Common myeloid progenitor, CD34-positive (primary cell): ENCODE data around the gene SYS1.

Experiments
- CTCF ChIA-PET: fragments of 350-600 bp; sonication (Branson Sonifier 250); formaldehyde crosslinking; loops from one replicate; lab custom pipeline; 2021; ENCODE audit warnings: antibody characterized with exemption; lab: Charles Lee
- POLR2A ChIA-PET: fragments of 350-600 bp; sonication (Branson Sonifier 250); formaldehyde crosslinking; loops from one replicate; lab custom pipeline; 2021; ENCODE audit warnings: antibody characterized with exemption; lab: Charles Lee
- DNase-seq, 3 donors: peaks; one replicate each; pipeline versions ENCODE4 v3.0.0 to v3.0.0-alpha.2; 2013
- H3K27ac ChIP-seq, 2 experiments: 1 replicate in 1 of 2; 2 replicates in 1 of 2; pipeline ENCODE4 v1.7.0; 2013; ENCODE audit warnings: inconsistent platforms in 2 of 2, low read length in 2 of 2, mild to moderate bottlenecking in 2 of 2, low read depth in 1 of 2, moderate library complexity in 1 of 2; ENCODE audit not compliant: severe bottlenecking in 2 of 2, insufficient read depth in 1 of 2, poor library complexity in 1 of 2
- H3K27me3 ChIP-seq, 5 experiments: replicated peaks in 2 of 5; 1 replicate in 3 of 5; 2 replicates in 2 of 5; pipeline versions ENCODE4 v1.6.1 to v1.7.0; 2013; ENCODE audit warnings: low read length in 4 of 5, mild to moderate bottlenecking in 2 of 5, moderate library complexity in 2 of 5, inconsistent platforms in 1 of 5; ENCODE audit not compliant: insufficient read depth in 5 of 5, control insufficient read depth in 4 of 5
- H3K36me3 ChIP-seq, 4 experiments: 1 replicate in 2 of 4; 2 replicates in 2 of 4; pipeline versions ENCODE4 v1.6.1 to v1.7.0; 2013; ENCODE audit warnings: low read length in 3 of 4, control low read depth in 1 of 4, mild to moderate bottlenecking in 1 of 4; ENCODE audit not compliant: control insufficient read depth in 4 of 4, insufficient read depth in 4 of 4
- H3K4me1 ChIP-seq, 4 experiments: 1 replicate in 3 of 4; 2 replicates in 1 of 4; pipeline versions ENCODE4 v1.6.1 to v1.7.1; 2013; ENCODE audit warnings: low read length in 3 of 4, mild to moderate bottlenecking in 3 of 4, control low read depth in 1 of 4, inconsistent platforms in 1 of 4, moderate library complexity in 1 of 4; ENCODE audit not compliant: control insufficient read depth in 4 of 4, insufficient read depth in 4 of 4; ENCODE audit errors: control extremely low read depth in 1 of 4
- H3K4me3 ChIP-seq, 7 experiments: 1 replicate in 4 of 7; 2 replicates in 3 of 7; pipeline versions ENCODE4 v1.5.1 to v1.7.0; 2013; ENCODE audit warnings: mild to moderate bottlenecking in 7 of 7, low read length in 6 of 7, moderate library complexity in 6 of 7, inconsistent platforms in 2 of 7, low read depth in 2 of 7, control low read depth in 1 of 7; ENCODE audit not compliant: insufficient read depth in 4 of 7, control insufficient read depth in 1 of 7; ENCODE audit errors: extremely low read depth in 1 of 7
- H3K9me3 ChIP-seq, 5 experiments: 1 replicate in 4 of 5; 2 replicates in 1 of 5; pipeline versions ENCODE4 v1.6.1 to v1.7.1; 2013; ENCODE audit warnings: low read length in 4 of 5, mild to moderate bottlenecking in 2 of 5, inconsistent platforms in 1 of 5, low read depth in 1 of 5, moderate library complexity in 1 of 5; ENCODE audit not compliant: control insufficient read depth in 4 of 5, insufficient read depth in 2 of 5; ENCODE audit errors: control extremely low read depth in 1 of 5
- WGBS: methylation state at CpG from one replicate; pipeline ENCODE4 v1.1.5; 2013; ENCODE audit not compliant: insufficient coverage; 5-methylcytosine and 5-hydroxymethylcytosine counted together

SYS1 gene

DNA sequence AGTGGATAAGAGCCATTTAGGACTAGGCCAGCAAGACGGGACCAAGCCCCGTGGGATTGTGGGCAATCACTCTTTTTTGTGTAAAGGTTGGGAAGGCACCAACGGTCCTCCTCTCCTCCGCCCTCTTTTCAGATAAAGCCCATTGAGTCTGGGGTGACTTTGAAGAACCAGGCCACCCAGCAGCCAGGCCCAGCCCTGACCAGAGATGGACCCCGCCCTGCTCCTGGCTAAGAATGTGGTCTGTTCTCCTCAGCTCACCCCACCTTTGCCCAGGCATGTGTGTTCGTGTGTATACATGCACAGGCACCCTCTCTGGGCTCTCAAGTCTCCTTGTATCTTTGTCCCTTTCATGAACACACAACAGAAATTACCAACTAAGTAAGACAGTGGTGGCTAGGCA lies 23.9 kb upstream of the SYS1 start:
- DNase-seq, result no peak
- no peak overlapping the region for H3K4me3 ChIP-seq
- H3K9me3 ChIP-seq, result no peaks in the 10 kb centered on the region
- WGBS, result 94% methylated on average over 5 of the region's 6 CpGs
- CTCF ChIA-PET, result interaction anchor here (0.9 to 1.5 kb wide), 3 partner anchors 32 to 98 kb away, joined by 3 to 5 read pairs (median 3); no protein-coding TSS in a partner anchor
- H3K4me1 ChIP-seq, result peaks cover 0 to 14% (median 3%) of the 10 kb centered on the region in 4 experiments
- peaks cover 0 to 2% (median 0%) of the 10 kb centered on the region in 4 experiments for H3K36me3 ChIP-seq
- no peak overlapping the region for H3K27ac ChIP-seq
- POLR2A ChIA-PET, result interaction anchor here (0.6 kb wide), 1 partner anchor 555 kb away, joined by 3 read pairs; no protein-coding TSS in a partner anchor
- no peaks in the 10 kb centered on the region for H3K27me3 ChIP-seq

DNA sequence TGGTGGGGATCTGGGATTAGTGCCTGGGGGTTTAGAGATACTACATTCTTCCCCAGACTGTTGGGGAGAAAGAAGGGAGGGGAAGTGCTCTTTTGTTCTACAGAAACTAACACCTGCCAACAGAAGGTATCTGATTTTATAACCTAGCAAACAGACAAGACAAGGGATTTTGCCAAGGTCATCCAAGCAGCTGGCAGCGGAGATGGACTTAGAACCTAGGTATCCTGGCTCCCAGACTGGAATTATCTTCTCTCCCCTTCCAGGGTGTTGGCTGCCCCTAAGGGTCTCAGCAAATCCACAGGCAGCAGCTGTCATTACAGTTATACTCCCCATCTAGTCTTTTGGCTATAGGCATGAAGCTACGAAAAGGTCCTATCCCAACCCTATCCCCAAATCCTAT lies 23.2 kb upstream of the SYS1 start:
- no peak for DNase-seq
- Histone ChIP-seq H3K4me3 (no peak overlapping the region), H3K4me1 (peaks cover 0 to 20% (median 6%) of the 10 kb centered on the region in 4 experiments), H3K9me3 (no peaks in the 10 kb centered on the region), H3K36me3 (peaks cover 0 to 2% (median 0%) of the 10 kb centered on the region in 4 experiments), H3K27me3 (no peaks in the 10 kb centered on the region), H3K27ac (no peak overlapping the region)
- ChIA-PET POLR2A (no interaction called here), CTCF (interaction anchor here (1.0 to 1.5 kb wide), 3 partner anchors 22 to 97 kb away, joined by 3 to 5 read pairs (median 3); no protein-coding TSS in a partner anchor)
- 100% methylated on average over 2 of the region's 2 CpGs for WGBS

DNA sequence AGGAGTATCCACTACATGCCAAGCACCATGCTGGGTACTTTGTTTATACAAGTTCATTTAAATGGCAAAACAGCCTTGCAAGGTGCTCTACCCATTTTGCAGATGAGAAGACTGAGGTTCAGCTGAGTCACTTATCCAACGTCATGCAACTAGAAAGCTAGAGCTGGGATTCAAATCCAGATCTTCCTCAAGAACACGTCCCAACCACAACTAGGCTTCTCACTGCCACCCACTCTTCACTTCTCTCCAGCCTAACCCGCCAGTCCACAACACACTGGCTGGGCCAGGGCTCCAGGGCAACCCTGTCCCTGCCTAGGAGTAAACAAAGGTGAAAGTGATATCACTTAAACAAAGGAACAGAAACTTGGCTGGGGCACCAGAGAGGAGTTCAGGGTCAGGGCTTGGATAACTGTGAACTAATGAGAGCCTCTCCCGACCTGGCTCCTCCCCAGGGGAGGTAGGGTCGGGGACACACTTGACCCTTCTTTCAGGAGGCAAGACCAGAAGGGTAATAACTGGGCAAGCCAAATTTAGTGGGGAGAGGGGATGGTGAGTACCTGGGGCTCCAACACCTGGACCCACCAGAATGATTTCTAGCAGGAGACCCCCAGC lies 22.6 kb upstream of the SYS1 start:
- POLR2A ChIA-PET, result no interaction called here
- CTCF ChIA-PET, result interaction anchor here (1.0 to 2.3 kb wide), 4 partner anchors 19 to 97 kb away, joined by 3 to 6 read pairs (median 4); no protein-coding TSS in a partner anchor
- Histone ChIP-seq H3K4me3 (no peak overlapping the region), H3K4me1 (peaks cover 0 to 20% (median 8%) of the 10 kb centered on the region in 4 experiments), H3K9me3 (no peaks in the 10 kb centered on the region), H3K36me3 (peaks cover 0 to 2% (median 0%) of the 10 kb centered on the region in 4 experiments), H3K27ac (no peak overlapping the region), H3K27me3 (no peaks in the 10 kb centered on the region)
- DNase-seq, result no peak
- 100% methylated on average over 3 of the region's 5 CpGs for WGBS

DNA sequence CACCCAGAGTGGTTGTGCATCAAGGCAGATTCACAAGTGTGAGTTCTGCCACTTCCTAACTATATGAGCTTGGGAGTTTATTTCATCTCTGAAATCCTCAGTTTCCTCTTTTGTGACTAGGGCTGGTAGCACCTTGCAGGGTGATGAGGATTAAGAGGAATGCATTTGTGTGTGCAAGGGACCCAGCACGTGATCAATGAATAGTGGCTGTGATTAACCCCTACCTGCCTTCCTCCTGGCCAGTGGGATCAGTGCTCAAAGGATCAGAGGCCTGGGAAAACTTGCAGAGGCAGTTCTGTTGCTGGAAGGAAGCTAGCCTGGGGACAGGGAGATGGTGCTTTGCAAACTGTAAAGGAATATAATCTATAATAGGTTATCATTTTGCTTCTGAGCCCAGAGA lies 22.0 kb upstream of the SYS1 start:
- Histone ChIP-seq H3K4me3 (no peak overlapping the region), H3K9me3 (no peaks in the 10 kb centered on the region), H3K36me3 (peaks cover 0 to 2% (median 0%) of the 10 kb centered on the region in 4 experiments), H3K27ac (no peak overlapping the region), H3K27me3 (no peaks in the 10 kb centered on the region), H3K4me1 (peaks cover 0 to 25% (median 14%) of the 10 kb centered on the region in 4 experiments)
- POLR2A ChIA-PET, result no interaction called here
- CTCF ChIA-PET, result interaction anchor here (1.0 to 2.3 kb wide), 5 partner anchors 18 to 75 kb away, joined by 3 to 6 read pairs (median 3); partner anchors contain the start of gene PIGT
- 100% methylated on average over 1 of the region's 1 CpG for WGBS
- DNase-seq, result no peak

DNA sequence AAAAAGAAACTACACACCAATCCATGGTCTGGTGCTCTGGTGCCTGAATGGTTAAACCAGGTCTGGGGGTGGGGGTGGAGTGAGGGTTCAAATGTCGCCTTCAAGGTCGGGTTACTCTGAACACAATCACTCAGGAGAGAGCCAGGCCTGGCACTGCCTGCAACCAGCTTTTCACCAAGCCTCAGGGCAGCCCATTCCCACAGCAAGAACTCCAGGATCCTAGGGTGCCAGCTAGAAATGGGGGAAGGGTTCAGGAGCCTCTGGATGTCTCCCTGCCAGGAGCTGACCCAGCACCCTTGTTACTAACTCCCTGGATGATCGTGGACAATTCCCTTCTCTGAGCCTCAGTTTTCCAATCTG lies 21.4 kb upstream of the SYS1 start:
- peaks cover 0 to 2% (median 0%) of the 10 kb centered on the region in 4 experiments for H3K36me3 ChIP-seq
- WGBS, result 100% methylated on average over 1 of the region's 3 CpGs
- no peak overlapping the region for H3K4me3 ChIP-seq
- no peaks in the 10 kb centered on the region for H3K9me3 ChIP-seq
- no peak for DNase-seq
- H3K27ac ChIP-seq, result no peak overlapping the region
- CTCF ChIA-PET, result interaction anchor here (1.1 to 2.3 kb wide), 4 partner anchors 18 to 74 kb away, joined by 3 to 6 read pairs (median 4); partner anchors contain the start of gene PIGT
- H3K4me1 ChIP-seq, result peaks cover 0 to 31% (median 20%) of the 10 kb centered on the region in 4 experiments
- POLR2A ChIA-PET, result no interaction called here
- H3K27me3 ChIP-seq, result no peaks in the 10 kb centered on the region

DNA sequence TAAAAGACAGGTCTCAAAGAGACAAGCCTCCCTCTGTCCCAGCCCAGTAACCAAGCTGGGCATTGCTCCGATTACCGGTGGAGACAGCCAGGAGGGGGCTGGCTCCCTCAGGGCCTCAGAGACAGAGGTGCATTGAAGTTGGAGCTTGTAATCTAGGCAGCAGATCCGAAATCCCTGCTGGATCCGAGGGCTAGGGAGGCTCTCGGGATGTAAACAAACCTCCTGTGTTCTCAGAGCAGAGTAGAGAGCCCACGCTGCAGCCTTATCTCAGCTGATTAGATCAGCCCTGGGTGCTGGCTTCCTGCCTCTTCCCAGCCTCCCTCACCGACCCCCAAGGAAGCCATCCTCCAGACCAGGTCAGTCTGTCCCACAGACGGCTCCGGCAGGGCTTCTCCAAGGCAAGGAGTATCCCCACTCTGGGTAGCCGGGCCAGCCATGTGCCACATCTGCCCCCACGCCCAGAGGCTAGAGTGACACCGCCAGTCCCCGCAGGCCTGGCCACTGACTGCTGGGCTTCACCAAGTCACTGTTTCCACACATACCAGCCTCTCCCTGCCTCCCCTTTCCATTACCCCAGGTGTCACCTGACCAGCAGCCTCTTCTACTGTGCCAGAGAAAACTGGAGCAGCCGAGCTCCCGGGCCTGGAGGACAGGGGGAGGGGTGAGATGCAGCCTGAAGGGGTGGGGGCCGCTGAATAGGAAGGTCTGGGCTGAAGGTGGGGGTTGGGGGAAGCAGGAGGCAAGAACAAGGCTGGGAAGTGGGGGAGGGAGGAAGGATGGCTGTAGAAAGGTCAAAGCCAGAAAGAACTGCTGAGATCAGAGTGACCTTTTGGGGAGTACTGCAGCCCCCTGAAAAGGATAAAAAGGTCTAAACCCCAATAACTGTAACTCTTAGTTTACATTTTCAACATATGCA lies 20.8 kb upstream of the SYS1 start:
- no peaks in the 10 kb centered on the region for H3K9me3 ChIP-seq
- peaks cover 0 to 2% (median 0%) of the 10 kb centered on the region in 5 experiments for H3K27me3 ChIP-seq
- H3K27ac ChIP-seq, result no peak overlapping the region
- H3K36me3 ChIP-seq, result peaks cover 0 to 2% (median 0%) of the 10 kb centered on the region in 4 experiments
- no peak overlapping the region for H3K4me3 ChIP-seq
- ChIA-PET POLR2A (no interaction called here), CTCF (interaction anchor here (0.9 to 2.3 kb wide), 5 partner anchors 13 to 73 kb away, joined by 3 to 6 read pairs (median 3); partner anchors contain the start of gene PIGT)
- no peak for DNase-seq
- WGBS, result 77% methylated on average over 13 of the region's 16 CpGs
- peaks cover 0 to 38% (median 25%) of the 10 kb centered on the region in 4 experiments for H3K4me1 ChIP-seq
